Nephron (organoid): ENCODE measurements around the gene NPFFR2.

Experiments
- H3K27ac Mint-ChIP-seq, 3 experiments: 2 replicates each; pipeline ENCODE4 v1.8.0; 2020; ENCODE audit warnings: mixed read lengths in 3 of 3, mild to moderate bottlenecking in 2 of 3, moderate library complexity in 1 of 3
- H3K27me3 Mint-ChIP-seq: 2 replicates; pipeline ENCODE4 v1.8.0; 2021; ENCODE audit warnings: low read depth, mild to moderate bottlenecking, moderate library complexity, mixed read lengths
- H3K36me3 Mint-ChIP-seq: 2 replicates; pipeline ENCODE4 v1.8.0; 2020; ENCODE audit warnings: low read depth, mixed read lengths
- H3K4me1 Mint-ChIP-seq: 2 replicates; pipeline ENCODE4 v1.8.0; 2020; ENCODE audit warnings: mixed read lengths
- H3K4me3 Mint-ChIP-seq, 3 experiments: 2 replicates each; pipeline ENCODE4 v1.8.0; 2020; ENCODE audit warnings: mild to moderate bottlenecking in 3 of 3, mixed read lengths in 3 of 3, moderate library complexity in 2 of 3
- H3K9me3 Mint-ChIP-seq: 2 replicates; pipeline ENCODE4 v1.8.0; 2020; ENCODE audit warnings: mixed read lengths
- CTCF ChIP-seq, 3 experiments: fragments of 200-600 bp; sonication (generic); IDR thresholded peaks; one replicate each; pipeline ENCODE4 v1.5.0; 2021; ENCODE audit warnings: antibody characterized with exemption in 3 of 3; ENCODE audit not compliant: unreplicated experiment in 3 of 3

NPFFR2 gene

GRCh38 chr4:72031868-72032608 is at the start of gene NPFFR2:
TSS of gene NPFFR2 (plus strand) at chr4:72032000. CDS start at chr4:72128592, 96,592 bp downstream.
- peak within 1 kb of the TSS; percentile 62 to 80 (median 75) for H3K4me3 Mint-ChIP-seq
- TF ChIP-seq CTCF (IDR thresholded peaks at IDR 0.05; ENCODE audit: unreplicated experiment in 3 of 3): no peak
- H3K27ac Mint-ChIP-seq: no peak within 1 kb of the TSS
- H3K9me3 Mint-ChIP-seq: no peaks in the 10 kb centered on the region
- H3K36me3 Mint-ChIP-seq: no peaks in the 10 kb centered on the region
- H3K4me1 Mint-ChIP-seq: no peaks in the 10 kb centered on the region
- H3K27me3 Mint-ChIP-seq: peaks cover 52% of the 10 kb centered on the region

- no peak for TF ChIP-seq CTCF (IDR thresholded peaks at IDR 0.05; ENCODE audit: unreplicated experiment in 3 of 3)
- no peaks in the 10 kb centered on the region for H3K36me3 Mint-ChIP-seq
- H3K9me3 Mint-ChIP-seq: peaks cover 7% of the 10 kb centered on the region
- no peak overlapping the region for H3K4me3 Mint-ChIP-seq
- no peaks in the 10 kb centered on the region for H3K27me3 Mint-ChIP-seq
- H3K27ac Mint-ChIP-seq: no peak overlapping the region
- no peaks in the 10 kb centered on the region for H3K4me1 Mint-ChIP-seq
These were observed 39.1 kb upstream of the NPFFR2 start for GRCh38 chr4:71992571-71993312.

GRCh38 chr4:71994559-71994958 is 37.2 kb upstream of the NPFFR2 start:
- Mint-ChIP-seq H3K4me1 (no peaks in the 10 kb centered on the region), H3K27ac (no peak overlapping the region)
- no peak for TF ChIP-seq CTCF (IDR thresholded peaks at IDR 0.05; ENCODE audit: unreplicated experiment in 3 of 3)

GRCh38 chr4:71995297-71995696 is 36.5 kb upstream of the NPFFR2 start:
- Mint-ChIP-seq H3K4me1 (no peaks in the 10 kb centered on the region), H3K27me3 (no peaks in the 10 kb centered on the region), H3K9me3 (peaks cover 16% of the 10 kb centered on the region), H3K27ac (no peak overlapping the region), H3K4me3 (no peak overlapping the region), H3K36me3 (no peaks in the 10 kb centered on the region)
- TF ChIP-seq CTCF (IDR thresholded peaks at IDR 0.05; ENCODE audit: unreplicated experiment in 3 of 3): no peak

More at GRCh38 chr4:71994559-71994958, 37.2 kb upstream of the NPFFR2 start:
- H3K36me3 Mint-ChIP-seq: no peaks in the 10 kb centered on the region
- peaks cover 11% of the 10 kb centered on the region for H3K9me3 Mint-ChIP-seq
- no peak overlapping the region for H3K4me3 Mint-ChIP-seq
- H3K27me3 Mint-ChIP-seq: no peaks in the 10 kb centered on the region

- H3K9me3 Mint-ChIP-seq: no peaks in the 10 kb centered on the region
- no peak overlapping the region for H3K4me3 Mint-ChIP-seq
- no peaks in the 10 kb centered on the region for H3K4me1 Mint-ChIP-seq
- no peaks in the 10 kb centered on the region for H3K36me3 Mint-ChIP-seq
- no peak overlapping the region for H3K27ac Mint-ChIP-seq
- H3K27me3 Mint-ChIP-seq: no peaks in the 10 kb centered on the region
- TF ChIP-seq CTCF (IDR thresholded peaks at IDR 0.05; ENCODE audit: unreplicated experiment in 3 of 3): no peak
These were observed 25.2 kb upstream of the NPFFR2 start for GRCh38 chr4:72006586-72006985.
